HTR-8/SVneo (cell line): ENCODE data around the gene UNG.

ENCODE experiments used
- DNase-seq: peaks from one replicate; pipeline ENCODE4 v3.0.0; 2011; ENCODE audit warnings: low spot score, mixed read lengths; ENCODE audit not compliant: insufficient read length
- FAIRE-seq: peaks from 2 replicates; lab custom pipeline; 2011; peaks lifted over from hg19 to GRCh38; lab: Jason Lieb, UNC

UNG gene

GRCh38 chr12:109087250-109087649 lies 10.1 kb upstream of the UNG start:
- DNase-seq (no peak), FAIRE-seq (no peak)

- no peak for FAIRE-seq
- no peak for DNase-seq
These were observed 8.6 kb upstream of the UNG start for GRCh38 chr12:109088818-109089217.

DNA sequence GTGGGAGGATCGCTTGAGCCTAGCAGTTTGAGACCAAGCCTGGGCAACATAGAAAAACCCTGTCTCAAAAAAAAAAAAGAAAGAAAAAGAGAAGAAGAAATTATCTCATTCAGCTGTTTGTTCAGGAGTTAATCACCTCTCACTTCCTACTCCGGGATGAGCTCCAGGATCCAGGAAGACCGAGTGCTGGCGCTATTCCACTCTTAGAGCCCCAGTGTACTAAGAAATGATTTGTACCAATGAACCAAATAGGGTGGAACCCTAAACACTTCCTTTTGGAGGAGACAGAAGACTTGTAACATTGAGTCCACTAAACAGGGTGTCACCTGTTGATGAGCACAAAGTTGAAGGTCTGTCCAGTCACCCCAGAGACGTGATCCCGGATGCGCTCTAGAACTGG lies 7.7 kb upstream of the UNG start:
- FAIRE-seq (no peak), DNase-seq (no peak)

DNA sequence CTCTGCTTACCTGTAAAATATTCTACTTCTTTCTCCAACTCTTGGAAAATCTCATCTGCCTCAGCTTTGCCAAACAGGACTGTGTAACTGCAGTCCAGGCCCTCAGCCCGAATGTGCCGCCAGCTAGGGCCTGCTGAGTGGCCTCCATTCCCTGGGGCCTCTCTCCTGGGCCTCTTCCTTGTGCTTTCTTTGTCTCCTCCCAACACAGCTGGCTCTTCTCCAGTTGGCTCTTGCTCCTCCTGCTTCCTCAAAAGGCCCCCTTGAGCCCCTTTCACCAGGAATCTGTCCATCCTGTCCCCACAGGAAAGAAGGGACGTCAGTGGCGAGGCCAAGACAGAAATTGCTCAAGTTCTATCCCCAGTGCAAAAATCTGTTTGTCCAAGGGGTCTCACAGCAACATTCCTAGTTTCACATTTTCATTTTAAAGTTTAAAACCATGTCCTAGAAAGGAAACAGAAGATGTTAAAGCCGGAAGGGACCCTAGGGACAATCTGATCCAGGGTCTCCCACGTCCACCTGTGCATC lies 4.8 kb upstream of the UNG start:
- no peak for FAIRE-seq
- DNase-seq: no peak

DNA sequence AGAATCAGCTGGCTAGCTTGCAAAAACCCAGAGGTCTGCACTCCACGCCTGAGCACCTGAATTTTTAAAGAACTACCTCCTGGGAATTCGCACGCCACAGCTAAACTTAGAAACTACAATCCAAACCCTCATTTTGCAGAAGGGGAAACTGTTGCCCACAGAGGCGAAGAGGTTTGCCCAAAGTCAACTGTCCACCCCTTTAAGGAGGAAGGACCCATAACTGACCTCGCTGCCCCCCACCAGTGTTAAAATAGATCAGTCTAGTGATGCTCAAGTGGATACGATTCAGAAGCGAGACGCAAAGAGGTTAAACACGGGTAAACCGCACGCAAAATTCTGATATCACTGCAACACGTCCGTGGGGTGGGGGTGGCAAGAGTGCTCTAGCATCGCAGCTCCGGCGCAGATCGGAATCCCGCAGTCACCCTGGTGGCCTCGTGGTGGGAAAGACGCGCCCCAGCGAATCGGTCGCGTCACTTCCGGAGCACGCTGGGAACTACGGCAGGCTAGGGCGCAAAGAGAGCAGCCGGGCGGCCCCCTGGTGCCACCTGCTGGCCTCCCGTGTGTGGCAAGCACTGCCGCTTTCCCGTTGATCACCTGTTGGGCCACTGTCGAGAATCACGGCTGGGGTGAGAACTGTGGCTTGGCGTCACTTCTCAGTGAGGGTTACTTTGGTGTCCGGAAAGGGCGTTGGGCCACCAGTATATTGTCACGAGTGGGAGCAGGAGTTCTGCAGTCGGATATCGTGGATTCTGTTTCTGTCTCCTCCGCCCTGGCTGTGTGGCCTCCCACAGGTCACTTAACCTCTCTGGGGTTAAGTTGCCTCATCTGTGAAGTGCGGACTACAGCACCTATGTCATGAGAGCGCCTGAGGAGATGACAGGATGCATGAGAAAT lies 4.1 kb upstream of the UNG start, which contains the start of gene ALKBH2:
ALKBH2 (minus strand) TSS at position 451 of the 897 bp plus-strand sequence. CDS start 686 bp downstream, outside the sequence.
- DNase-seq (peak; percentile 94), FAIRE-seq (peak; percentile 86)

GRCh38 chr12:109097140-109097434 lies 310 bp upstream of the UNG start:
- DNase-seq (no peak), FAIRE-seq (no peak)

GRCh38 chr12:109098183-109098604 lies 797 bp downstream of the UNG start:
- FAIRE-seq: no peak
- no peak for DNase-seq

- FAIRE-seq: no peak
- no peak for DNase-seq
These were observed 1.3 kb downstream of the UNG start for GRCh38 chr12:109098651-109099050.

DNA sequence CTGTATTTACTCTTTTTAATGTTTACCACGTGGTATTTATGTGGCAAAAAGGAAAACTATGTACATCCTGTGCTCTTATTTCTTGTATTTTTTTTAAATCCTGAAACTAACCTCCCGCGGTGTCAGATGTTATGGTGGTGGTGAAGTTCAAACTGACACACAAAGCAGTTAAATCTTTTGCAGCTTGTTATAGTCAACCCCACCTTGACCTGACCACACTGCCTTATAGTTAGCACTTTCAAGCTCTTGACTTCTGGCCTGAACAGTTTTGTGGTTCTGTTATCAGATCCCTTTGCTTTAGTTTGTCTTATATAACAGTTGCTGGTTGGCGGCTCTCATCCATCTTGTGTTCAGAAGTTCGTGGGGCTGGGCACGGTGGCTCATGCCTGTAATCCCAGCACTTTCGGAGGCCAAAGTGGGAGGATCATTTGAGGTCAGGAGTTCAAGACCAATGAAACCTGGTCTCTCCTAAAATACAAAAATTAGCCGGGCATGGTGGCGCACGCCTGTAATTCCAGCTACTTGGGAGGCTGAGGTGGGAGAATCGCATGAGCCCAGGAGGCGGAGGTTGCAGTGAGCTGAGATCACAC lies 2.1 kb downstream of the UNG start:
- DNase-seq (no peak), FAIRE-seq (peak; percentile 26)

- FAIRE-seq: no peak
These were observed 3.3 kb downstream of the UNG start for GRCh38 chr12:109100741-109101140.

DNA sequence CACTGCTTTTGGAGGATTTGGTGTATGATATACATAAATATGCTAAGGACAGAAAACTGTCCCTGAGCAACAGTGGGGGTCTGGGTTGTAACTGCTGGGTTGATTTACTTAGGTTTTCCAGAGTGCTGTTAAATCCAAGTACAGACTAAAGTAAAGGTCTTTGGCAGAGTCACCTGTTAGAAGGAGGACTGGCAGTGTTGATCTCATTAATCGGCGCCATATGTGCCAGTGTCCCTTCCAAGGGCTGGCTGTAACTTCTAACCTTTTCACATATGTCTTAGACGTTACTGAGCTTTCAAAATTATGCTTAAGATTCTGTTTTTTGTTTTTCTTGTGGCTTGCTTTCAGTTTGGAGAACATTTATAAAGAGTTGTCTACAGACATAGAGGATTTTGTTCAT lies 5.1 kb downstream of the UNG start:
- FAIRE-seq: no peak
- DNase-seq: no peak

More at GRCh38 chr12:109100741-109101140, 3.3 kb downstream of the UNG start:
- no peak for DNase-seq

- FAIRE-seq (no peak), DNase-seq (no peak)
These were observed 7.8 kb downstream of the UNG start for GRCh38 chr12:109105176-109105575.

- FAIRE-seq (no peak), DNase-seq (no peak)
These were observed 12.5 kb downstream of the UNG start for GRCh38 chr12:109109746-109110350.

DNA sequence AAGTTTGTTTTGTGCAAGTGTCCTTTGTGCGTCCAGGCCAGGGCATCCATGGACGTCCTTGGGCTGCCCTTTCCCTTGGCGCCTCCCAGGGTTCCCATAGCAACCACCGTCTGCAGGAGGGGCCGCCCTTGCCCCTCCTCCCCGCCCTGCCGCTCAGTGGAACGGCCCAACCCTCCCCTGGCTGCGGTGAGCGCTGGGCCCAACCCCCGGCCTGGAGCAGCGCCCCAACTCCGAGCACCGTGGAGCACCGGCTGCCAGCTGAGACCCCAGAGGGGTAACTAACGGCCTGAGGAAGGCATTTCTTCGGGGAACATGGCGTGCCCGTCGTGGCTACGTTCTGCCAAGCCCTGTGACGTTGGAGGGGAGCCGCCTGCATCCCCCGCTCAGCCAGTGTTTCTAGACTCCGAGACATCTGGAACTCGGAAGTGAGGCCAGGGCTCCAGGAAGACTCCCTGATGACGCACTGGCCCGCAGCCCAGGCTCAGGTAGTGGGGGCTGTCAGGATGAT lies 13.6 kb downstream of the UNG start:
- FAIRE-seq: no peak
- DNase-seq: peak; percentile 79

GRCh38 chr12:109112720-109113465 lies 15.5 kb downstream of the UNG start:
- FAIRE-seq: no peak
- DNase-seq: no peak

DNA sequence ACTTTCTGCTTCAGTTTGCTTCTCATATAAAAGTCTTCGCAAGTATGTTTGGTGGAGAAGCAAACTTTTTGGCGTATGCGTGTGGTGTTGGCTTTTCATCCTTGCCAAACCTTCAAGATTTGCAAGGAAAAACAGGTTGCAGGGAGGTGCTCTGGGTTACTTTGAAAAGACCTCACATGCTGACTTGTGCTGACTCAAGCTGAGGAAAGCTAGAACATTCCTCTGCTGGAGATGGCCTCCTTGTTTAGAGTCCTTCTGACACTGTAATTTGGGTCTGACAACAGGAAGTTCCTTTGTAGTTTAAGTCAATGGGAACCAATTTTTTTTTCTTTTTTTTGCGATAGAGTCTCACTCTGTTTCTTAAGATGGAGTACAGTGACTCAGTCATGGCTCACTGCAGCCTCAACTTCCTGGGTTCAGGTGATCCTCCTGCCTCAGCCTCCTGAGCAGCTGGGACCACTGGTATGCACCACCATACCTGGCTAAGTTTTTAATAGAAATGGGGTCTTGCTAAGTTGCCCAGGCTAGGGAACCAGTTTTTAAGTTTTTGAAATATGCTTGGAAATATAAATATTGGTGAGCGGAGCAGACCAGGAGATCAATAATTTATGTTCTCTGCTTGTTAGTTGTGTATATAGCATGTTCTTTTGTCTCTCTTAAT lies 16.4 kb downstream of the UNG start:
- no peak for DNase-seq
- FAIRE-seq: no peak

GRCh38 chr12:109114644-109115043 lies 17.2 kb downstream of the UNG start:
- DNase-seq: no peak
- FAIRE-seq: no peak

DNA sequence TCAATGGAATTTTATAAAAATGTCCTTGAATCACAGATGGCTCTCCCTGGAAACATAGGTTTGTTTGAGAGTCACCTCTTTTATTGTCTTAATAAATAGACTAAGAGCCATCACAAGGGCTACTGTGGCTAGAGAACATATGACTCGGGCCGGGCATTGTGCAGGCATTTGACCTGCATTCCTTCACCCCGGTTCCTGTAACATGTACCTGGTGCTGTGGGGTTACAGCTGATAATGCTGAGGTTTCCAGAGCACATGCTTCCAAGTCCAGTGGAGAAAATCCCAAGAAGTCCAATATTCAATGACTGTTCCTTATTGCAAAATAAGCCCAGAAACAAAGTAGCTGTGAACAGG lies 18.0 kb downstream of the UNG start:
- no peak for FAIRE-seq

GRCh38 chr12:109115758-109116610 lies 18.6 kb downstream of the UNG start, which contains the start of gene ACACB:
Gene ACACB (plus strand): TSS chr12:109116587. CDS start chr12:109139406, 22,819 bp downstream.
- DNase-seq (no peak), FAIRE-seq (no peak)

More for the DNA sequence above, 18.0 kb downstream of the UNG start:
- no peak for DNase-seq
